GM08714 (cell line): ENCODE results near the gene RNU6-7.

Experiments used
- H3K4me3 ChIP-seq: fragments of 200-500 bp; sonication (Bioruptor generic); 2 replicates; pipeline ENCODE4 v1.5.1; 2014; ENCODE audit warnings: mild to moderate bottlenecking, low read length, inconsistent platforms
- ZNF274 ChIP-seq: IDR thresholded peaks from 2 replicates; pipeline ENCODE4 v1.6.1; 2012; ENCODE audit warnings: mild to moderate bottlenecking, low read depth, low read length

The RNU6-7 gene

GRCh38 chr14:32201816-32202490, at the start of gene RNU6-7:
Gene RNU6-7 (plus strand): TSS chr14:32202045.
- peak within 1 kb of the TSS; percentile 74 for H3K4me3 ChIP-seq
- no peak for TF ChIP-seq ZNF274

- no peak overlapping the region for H3K4me3 ChIP-seq
- TF ChIP-seq ZNF274: no peak
Observed at GRCh38 chr14:32166029-32166428, 35.8 kb upstream of the RNU6-7 start.

GRCh38 chr14:32166924-32167323, 34.9 kb upstream of the RNU6-7 start:
- no peak for TF ChIP-seq ZNF274
- no peak overlapping the region for H3K4me3 ChIP-seq

GRCh38 chr14:32167907-32168306, 33.9 kb upstream of the RNU6-7 start:
- no peak overlapping the region for H3K4me3 ChIP-seq
- no peak for TF ChIP-seq ZNF274

- H3K4me3 ChIP-seq: no peak overlapping the region
- TF ChIP-seq ZNF274: no peak
Observed at GRCh38 chr14:32169191-32169590, 32.7 kb upstream of the RNU6-7 start.

- no peak for TF ChIP-seq ZNF274
- H3K4me3 ChIP-seq: no peak overlapping the region
Observed at GRCh38 chr14:32171469-32171868, 30.4 kb upstream of the RNU6-7 start.

GRCh38 chr14:32183151-32184058, 18.4 kb upstream of the RNU6-7 start:
- no peak for TF ChIP-seq ZNF274
- H3K4me3 ChIP-seq: no peak overlapping the region

- H3K4me3 ChIP-seq: no peak overlapping the region
- no peak for TF ChIP-seq ZNF274
Observed at GRCh38 chr14:32185097-32185496, 16.7 kb upstream of the RNU6-7 start.

GRCh38 chr14:32186248-32186647, 15.6 kb upstream of the RNU6-7 start:
- TF ChIP-seq ZNF274: no peak
- H3K4me3 ChIP-seq: no peak overlapping the region

- no peak for TF ChIP-seq ZNF274
- no peak overlapping the region for H3K4me3 ChIP-seq
Observed at GRCh38 chr14:32189811-32190210, 12.0 kb upstream of the RNU6-7 start.

- TF ChIP-seq ZNF274: no peak
- no peak overlapping the region for H3K4me3 ChIP-seq
Observed at GRCh38 chr14:32190673-32191072, 11.2 kb upstream of the RNU6-7 start.

- H3K4me3 ChIP-seq: no peak overlapping the region
- no peak for TF ChIP-seq ZNF274
Observed at GRCh38 chr14:32192712-32193373, 9.0 kb upstream of the RNU6-7 start.

GRCh38 chr14:32193532-32193931, 8.3 kb upstream of the RNU6-7 start:
- TF ChIP-seq ZNF274: no peak
- no peak overlapping the region for H3K4me3 ChIP-seq

GRCh38 chr14:32195636-32196035, 6.2 kb upstream of the RNU6-7 start:
- no peak overlapping the region for H3K4me3 ChIP-seq
- no peak for TF ChIP-seq ZNF274
